Lower leg skin (tissue), 3 donors: Measurements from ENCODE around the gene NLRX1.

ENCODE experiments used
- CTCF ChIP-seq, 3 donors: fragments of 450-650 bp; IDR thresholded peaks; one replicate each; pipeline ENCODE4 v1.5.1; 2016; ENCODE audit warnings: antibody characterized with exemption in 3 of 3, mild to moderate bottlenecking in 3 of 3, moderate library complexity in 2 of 3
- POLR2A ChIP-seq, 2 donors: fragments of 450-650 bp; IDR thresholded peaks; one replicate each; pipeline ENCODE4 v1.6.1; 2016 to 2017; ENCODE audit warnings: antibody characterized with exemption in 2 of 2, mild to moderate bottlenecking in 1 of 2, moderate library complexity in 1 of 2

GRCh38 chr11:119144825-119145486 lies 23.6 kb upstream of the NLRX1 start:
- TF ChIP-seq CTCF (IDR thresholded peaks at IDR 0.05) (no peak), POLR2A (IDR thresholded peaks at IDR 0.05) (no peak)
